ENCODE results near the gene MERTK. TPM values are rescaled to one million over a fixed set of nuclear protein-coding genes. Genes with fewer than 3 reads are reported as not detected.

The MERTK gene
- total and polyA plus RNA-seq, 2 of the 13 experiments (the other 11 are each of a cell fraction or from before 2014, with no cell fraction given): 37.3 to 44.7 TPM

- TF ChIP-seq DNMT3B (CRISPR knock-in tag; conservative IDR thresholded peaks at IDR 0.05) (no peak), ASH2L (IDR thresholded peaks at IDR 0.05; ENCODE audit: insufficient read length, low read depth, low read length) (no peak), ZBTB49 (CRISPR knock-in tag; IDR thresholded peaks at IDR 0.05; ENCODE audit: borderline replicate concordance) (no peak), PCBP1 (IDR thresholded peaks at IDR 0.05; ENCODE audit: borderline replicate concordance, low read depth, low read length) (no peak), GTF3A (CRISPR knock-in tag; conservative IDR thresholded peaks at IDR 0.05) (no peak)
Observed at GRCh38 chr2:112061299-112061698, 162.9 kb downstream of the MERTK start (continued).

- Histone ChIP-seq H2AFZ (ENCODE audit: low read length) (no peak overlapping the region), H3K9ac (ENCODE audit: insufficient read depth, low read depth, low read length) (no peak overlapping the region), H3K4me1 (ENCODE audit: insufficient read depth, low read length) (peaks cover 43% of the 10 kb centered on the region), H3K36me3 (replicated peaks in 1 of 2; ENCODE audit: control insufficient read depth in 1 of 2, insufficient read depth in 2 of 2, low read length in 2 of 2) (peaks cover 3 to 17% of the 10 kb centered on the region in 2 experiments; a peak in 3 of 5 replicates), H3K4me3 (replicated peaks in 1 of 3; ENCODE audit: insufficient read depth in 1 of 3, low read depth in 2 of 3, low read length in 3 of 3) (no peak overlapping the region), H3K9me3 (ENCODE audit: low read length) (no peaks in the 10 kb centered on the region), H3K27me3 (ENCODE audit: control insufficient read depth in 1 of 2, insufficient read depth in 2 of 2, low read length in 2 of 2) (no peaks in the 10 kb centered on the region), H3K27ac (ENCODE audit: extremely low read length, insufficient read depth, low read length) (no peak overlapping the region), H4K20me1 (ENCODE audit: insufficient read depth, low read length) (no peaks in the 10 kb centered on the region), H3K79me2 (ENCODE audit: insufficient read depth, low read length) (peaks cover 7% of the 10 kb centered on the region), H3K4me2 (ENCODE audit: low read depth, low read length) (no peak overlapping the region)
- no TSS peak for BruUV-seq (replicated peaks)
- DNase-seq (ENCODE audit: low spot score) (no peak), ATAC-seq (no peak), FAIRE-seq (no peak)
- ChIA-PET POLR2A (no interaction called here), CTCF (ENCODE audit: low intra/inter-chr PET ratio, low total read pairs) (no interaction called here)
- intact Hi-C loops (cut with micrococcal nuclease; ENCODE audit: unreplicated experiment): no loop called here
- TF ChIP-seq MYNN (CRISPR knock-in tag; IDR thresholded peaks at IDR 0.05; ENCODE audit: low read depth) (no peak), ZNF224 (CRISPR knock-in tag; IDR thresholded peaks at IDR 0.05) (no peak), ESRRA (CRISPR knock-in tag; IDR thresholded peaks at IDR 0.05; ENCODE audit: low read depth) (no peak), ZNF234 (CRISPR knock-in tag; conservative IDR thresholded peaks at IDR 0.05) (no peak), ZBTB14 (CRISPR knock-in tag; IDR thresholded peaks at IDR 0.05) (no peak), FOXJ3 (CRISPR knock-in tag; IDR thresholded peaks at IDR 0.05; ENCODE audit: borderline replicate concordance) (no peak), NFE2L1 (CRISPR knock-in tag; IDR thresholded peaks at IDR 0.05; ENCODE audit: borderline replicate concordance) (no peak), SP5 (CRISPR knock-in tag; IDR thresholded peaks at IDR 0.05; ENCODE audit: borderline replicate concordance, low read depth) (no peak)
- in situ Hi-C loops (cut with HindIII; ENCODE audit: extremely low pct_ligation_motif_present, low pct_unique_long_range_greater_than_20kb): no loop called here
- WGBS (ENCODE audit: low lambda C conversion rate): 100% methylated on average over 2 of the region's 2 CpGs
Observed at GRCh38 chr2:112061840-112062239, 163.4 kb downstream of the MERTK start.
